Mesothelial cell of epicardium (in vitro differentiated cells): ENCODE data around the gene SMTN. TPM values are rescaled to one million over a fixed set of nuclear protein-coding genes. Genes with fewer than 3 reads are reported as not detected.

Experiments
- DNase-seq, 2 experiments: peaks; one replicate each; pipeline ENCODE4 v3.0.0; 2021; ENCODE audit warnings: low spot score in 2 of 2; ENCODE audit not compliant: unreplicated experiment in 2 of 2
- H3K27ac Mint-ChIP-seq: 2 replicates; pipeline ENCODE4 v1.8.0; 2021; ENCODE audit warnings: mixed read lengths
- H3K27me3 Mint-ChIP-seq: 2 replicates; pipeline ENCODE4 v1.8.0; 2021; ENCODE audit warnings: low read depth, mixed read lengths
- H3K36me3 Mint-ChIP-seq: 2 replicates; pipeline ENCODE4 v1.8.0; 2021; ENCODE audit warnings: mixed read lengths
- H3K4me1 Mint-ChIP-seq: 2 replicates; pipeline ENCODE4 v1.8.0; 2021; ENCODE audit warnings: mixed read lengths
- H3K4me3 Mint-ChIP-seq: 2 replicates; pipeline ENCODE4 v1.8.0; 2021; ENCODE audit warnings: mild to moderate bottlenecking, moderate library complexity, mixed read lengths
- H3K9me3 Mint-ChIP-seq: 2 replicates; pipeline ENCODE4 v1.8.0; 2021; ENCODE audit warnings: mixed read lengths
- CTCF ChIP-seq: fragments of 200-600 bp; sonication (generic); IDR thresholded peaks from one replicate; pipeline ENCODE4 v1.5.0; 2021; ENCODE audit warnings: antibody characterized with exemption; ENCODE audit not compliant: unreplicated experiment
- total RNA-seq: library from RNA; stranded (reverse); gene quantifications from 3 replicates; pipeline ENCODE4 v1.2.1, GENCODE V29; 2021

The SMTN gene
- total RNA-seq, 1 donor from 2014 or later: 67.0 TPM

GRCh38 chr22:31121403-31121802 lies 40.3 kb downstream of the SMTN start:
- Mint-ChIP-seq H3K27ac (no peak overlapping the region), H3K4me1 (peaks cover 16% of the 10 kb centered on the region), H3K27me3 (no peaks in the 10 kb centered on the region), H3K9me3 (no peaks in the 10 kb centered on the region), H3K4me3 (no peak overlapping the region), H3K36me3 (no peaks in the 10 kb centered on the region)
- no peak for DNase-seq
- no peak for TF ChIP-seq CTCF

- peak overlapping the region; percentile 56 for H3K4me3 Mint-ChIP-seq
- H3K9me3 Mint-ChIP-seq: no peaks in the 10 kb centered on the region
- no peaks in the 10 kb centered on the region for H3K27me3 Mint-ChIP-seq
- peak overlapping the region; percentile 26 for H3K27ac Mint-ChIP-seq
- DNase-seq: no peak
- peaks cover 16% of the 10 kb centered on the region for H3K4me1 Mint-ChIP-seq
- H3K36me3 Mint-ChIP-seq: no peaks in the 10 kb centered on the region
- TF ChIP-seq CTCF: no peak
Observed at GRCh38 chr22:31122196-31122531, 41.0 kb downstream of the SMTN start.

GRCh38 chr22:31122532-31123291 lies 41.6 kb downstream of the SMTN start, which contains the start of gene INPP5J:
TSS of gene INPP5J (plus strand) at chr22:31122966. CDS start at chr22:31123015, 49 bp downstream.
- no peak for TF ChIP-seq CTCF
- H3K27ac Mint-ChIP-seq: peak within 1 kb of the TSS; percentile 26
- H3K4me1 Mint-ChIP-seq: peaks cover 16% of the 10 kb centered on the region
- no peaks in the 10 kb centered on the region for H3K36me3 Mint-ChIP-seq
- DNase-seq: peak in 1 of 2 experiments; percentile 65
- H3K9me3 Mint-ChIP-seq: no peaks in the 10 kb centered on the region
- no peaks in the 10 kb centered on the region for H3K27me3 Mint-ChIP-seq
- H3K4me3 Mint-ChIP-seq: peak within 1 kb of the TSS; percentile 70

- DNase-seq: no peak
- H3K4me1 Mint-ChIP-seq: peaks cover 16% of the 10 kb centered on the region
- H3K36me3 Mint-ChIP-seq: no peaks in the 10 kb centered on the region
- H3K27me3 Mint-ChIP-seq: no peaks in the 10 kb centered on the region
- TF ChIP-seq CTCF: no peak
- H3K27ac Mint-ChIP-seq: no peak overlapping the region
- H3K4me3 Mint-ChIP-seq: peak overlapping the region; percentile 70
- H3K9me3 Mint-ChIP-seq: no peaks in the 10 kb centered on the region
Observed at GRCh38 chr22:31123292-31123602, 42.1 kb downstream of the SMTN start.

GRCh38 chr22:31124290-31124689 lies 43.2 kb downstream of the SMTN start:
- Mint-ChIP-seq H3K27ac (peak overlapping the region; percentile 23), H3K27me3 (no peaks in the 10 kb centered on the region)
- no peak for TF ChIP-seq CTCF

More at GRCh38 chr22:31124290-31124689, 43.2 kb downstream of the SMTN start:
- Mint-ChIP-seq H3K4me3 (peak overlapping the region; percentile 24), H3K9me3 (no peaks in the 10 kb centered on the region), H3K4me1 (peaks cover 16% of the 10 kb centered on the region), H3K36me3 (no peaks in the 10 kb centered on the region)
- no peak for DNase-seq
